NCI-H2227 (cell line): Measurements from ENCODE around the gene NBPF20.
"Not testable (repeated sequence)": the region's sequence is repeated elsewhere in the genome, so short reads cannot be mapped to it uniquely, and the experiment has no call there.

Experiments
- DNase-seq: peaks from one replicate; lab custom pipeline; 2025; ENCODE audit not compliant: unreplicated experiment; lab: John Stamatoyannopoulos, UW

Gene NBPF20

GRCh38 chr1:145430830-145431229 is 5.4 kb upstream of the NBPF20 start:
- DNase-seq, result not testable (repeated sequence)

GRCh38 chr1:145429329-145429728 is 3.9 kb upstream of the NBPF20 start:
- not testable (repeated sequence) for DNase-seq

GRCh38 chr1:145424612-145425435 is 579 bp downstream of the NBPF20 start:
- DNase-seq, result not testable (repeated sequence)

GRCh38 chr1:145415149-145415548 is 10.3 kb downstream of the NBPF20 start:
- DNase-seq, result not testable (repeated sequence)

- not testable (repeated sequence) for DNase-seq
These were observed 18.1 kb downstream of the NBPF20 start for GRCh38 chr1:145407266-145407665.

- DNase-seq, result not testable (repeated sequence)
These were observed 20.5 kb downstream of the NBPF20 start for GRCh38 chr1:145404949-145405348.

- not testable (repeated sequence) for DNase-seq
These were observed 24.7 kb downstream of the NBPF20 start for GRCh38 chr1:145400701-145401100.
